GM15510 (cell line): Measurements from ENCODE around the gene CELF2.

Source experiments
- POLR2A ChIP-seq: IDR thresholded peaks from 3 replicates; pipeline ENCODE4 v1.6.1; 2011; ENCODE audit warnings: borderline replicate concordance; ENCODE audit not compliant: insufficient read length; ENCODE audit errors: extremely low read depth

The CELF2 gene

DNA sequence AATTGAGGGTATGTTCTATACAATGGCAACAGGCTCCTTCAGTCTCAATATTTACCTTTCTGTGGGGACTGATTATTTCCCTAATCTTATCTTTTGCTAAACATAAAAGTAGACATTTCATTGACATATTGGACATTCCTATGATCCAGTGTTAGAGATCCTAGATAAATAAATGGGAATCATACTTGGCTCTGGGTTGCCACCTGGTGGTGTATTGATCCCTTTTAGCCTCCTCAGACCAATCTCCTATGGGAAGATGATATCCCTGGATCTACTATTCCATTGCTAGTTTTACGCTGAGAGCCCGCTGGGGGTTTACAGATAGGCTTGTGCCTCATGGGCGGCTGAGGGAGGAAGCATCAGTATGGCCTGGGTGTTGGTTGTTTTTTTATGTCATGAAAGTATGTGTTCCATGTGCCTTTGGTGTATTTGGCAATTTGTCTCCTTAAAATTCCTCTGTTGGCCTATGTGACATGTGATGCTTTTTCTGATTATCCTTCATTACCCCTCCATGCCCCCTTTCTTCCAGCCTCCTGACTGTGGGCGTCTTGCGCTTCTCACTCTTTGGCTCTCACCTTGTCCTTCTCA is 18.8 kb downstream of the CELF2 start:
- TF ChIP-seq POLR2A = no peak

DNA sequence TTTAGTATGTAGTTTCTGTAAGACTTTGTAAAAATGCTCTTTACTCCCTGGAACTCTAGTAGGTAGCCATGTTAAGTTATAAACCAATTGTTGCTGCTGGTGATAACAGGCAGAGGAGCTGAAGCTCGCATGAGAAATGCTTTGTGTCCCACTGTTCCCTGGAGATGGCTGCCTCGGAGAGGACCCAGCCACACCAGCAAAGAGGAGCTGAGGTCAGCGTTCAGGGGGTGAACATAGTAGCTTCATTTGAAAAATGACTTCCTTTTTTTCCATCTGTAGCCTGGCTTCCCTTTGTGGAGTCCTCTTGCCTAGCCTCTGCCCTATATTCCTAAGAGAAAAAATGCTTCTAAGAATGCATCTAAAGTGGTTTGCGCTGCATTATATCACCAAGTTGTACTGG is 20.3 kb downstream of the CELF2 start:
- no peak for TF ChIP-seq POLR2A

DNA sequence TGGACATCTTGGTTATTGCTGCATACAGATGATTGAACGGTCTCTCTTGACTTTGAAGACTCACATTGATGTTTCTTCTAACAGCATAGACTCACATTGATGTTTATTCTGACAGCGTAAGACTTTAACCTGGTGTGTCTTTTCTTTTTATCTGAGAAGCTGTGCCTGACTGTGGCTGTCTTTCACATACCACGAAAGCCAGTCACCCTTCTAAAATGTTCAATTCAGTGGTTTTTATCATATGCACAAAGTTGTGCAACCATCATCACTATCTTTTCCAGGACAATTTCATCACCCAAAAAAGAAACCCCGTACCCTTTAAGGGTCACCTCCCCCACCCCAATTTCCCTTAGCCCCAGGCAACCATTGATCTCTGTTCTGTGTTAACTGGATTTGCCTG is 24.7 kb downstream of the CELF2 start:
- TF ChIP-seq POLR2A = no peak

DNA sequence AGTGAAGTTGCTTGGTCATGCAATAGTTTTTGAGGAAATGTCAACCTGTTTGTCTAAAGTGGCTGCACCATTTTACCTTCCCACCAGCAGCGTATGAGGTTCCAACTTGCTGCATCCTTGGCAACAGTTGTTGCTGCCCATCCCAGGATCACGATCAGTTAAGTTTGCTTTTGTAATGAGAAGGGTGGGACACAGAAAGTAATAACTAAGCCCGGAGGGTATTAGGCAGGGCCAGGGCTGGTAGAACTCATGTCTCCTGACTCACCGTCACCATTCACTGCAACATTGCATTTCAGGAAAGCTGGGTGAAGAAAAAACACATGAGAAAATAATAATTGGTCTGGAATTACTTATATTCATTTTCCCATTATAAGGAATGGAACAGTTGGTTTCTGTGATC is 25.4 kb downstream of the CELF2 start:
- no peak for TF ChIP-seq POLR2A

DNA sequence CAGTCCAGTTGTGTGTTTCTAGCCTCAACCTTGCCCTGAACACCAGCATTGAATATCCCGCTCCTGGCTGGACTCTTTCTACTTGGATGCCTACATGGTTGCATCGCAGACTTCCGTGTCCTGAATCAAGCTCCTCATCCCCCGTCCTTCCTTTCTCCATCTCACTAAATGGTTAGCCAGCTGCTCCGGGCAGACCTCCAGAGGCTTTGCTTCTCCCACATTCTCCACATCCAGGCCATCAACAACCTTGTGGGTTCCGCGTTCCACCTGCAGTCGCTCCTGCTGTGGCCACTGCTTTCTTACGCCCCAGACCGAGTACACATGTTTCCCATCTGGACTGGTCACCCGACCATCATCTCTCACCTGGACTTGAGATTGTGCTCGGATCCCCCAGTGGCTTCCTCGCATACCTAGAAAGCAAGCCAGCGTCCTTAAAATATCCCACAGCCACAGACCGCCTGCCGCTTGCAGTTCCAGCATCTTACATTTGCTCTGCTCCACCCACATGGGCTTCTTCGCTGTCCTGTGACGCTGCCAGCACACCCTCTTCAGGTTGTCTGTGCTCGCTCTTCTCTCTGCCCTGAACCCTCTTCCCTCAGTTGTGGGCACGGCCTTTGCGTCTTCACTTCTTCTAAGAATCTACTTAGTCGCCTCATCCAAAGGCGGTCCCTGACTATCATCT is 25.9 kb downstream of the CELF2 start:
- no peak for TF ChIP-seq POLR2A

DNA sequence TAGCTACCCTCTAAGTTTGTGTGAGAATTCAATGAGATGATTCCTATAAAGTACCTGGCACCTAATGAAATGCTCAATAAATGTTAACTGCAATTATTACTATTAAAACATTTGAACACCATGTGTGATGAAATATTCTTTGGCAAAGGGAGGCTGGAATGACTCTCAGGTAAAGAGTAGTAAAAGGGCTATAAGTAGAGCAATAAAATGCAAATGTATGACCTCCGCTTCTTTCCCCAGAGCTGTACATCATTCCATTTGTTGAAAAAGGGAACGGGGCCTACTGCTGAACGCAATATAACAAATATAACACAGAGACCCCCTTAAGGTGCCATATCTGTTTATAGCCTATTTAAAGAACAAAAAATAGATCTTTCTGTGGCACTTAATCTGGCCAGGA is 27.8 kb downstream of the CELF2 start:
- no peak for TF ChIP-seq POLR2A

DNA sequence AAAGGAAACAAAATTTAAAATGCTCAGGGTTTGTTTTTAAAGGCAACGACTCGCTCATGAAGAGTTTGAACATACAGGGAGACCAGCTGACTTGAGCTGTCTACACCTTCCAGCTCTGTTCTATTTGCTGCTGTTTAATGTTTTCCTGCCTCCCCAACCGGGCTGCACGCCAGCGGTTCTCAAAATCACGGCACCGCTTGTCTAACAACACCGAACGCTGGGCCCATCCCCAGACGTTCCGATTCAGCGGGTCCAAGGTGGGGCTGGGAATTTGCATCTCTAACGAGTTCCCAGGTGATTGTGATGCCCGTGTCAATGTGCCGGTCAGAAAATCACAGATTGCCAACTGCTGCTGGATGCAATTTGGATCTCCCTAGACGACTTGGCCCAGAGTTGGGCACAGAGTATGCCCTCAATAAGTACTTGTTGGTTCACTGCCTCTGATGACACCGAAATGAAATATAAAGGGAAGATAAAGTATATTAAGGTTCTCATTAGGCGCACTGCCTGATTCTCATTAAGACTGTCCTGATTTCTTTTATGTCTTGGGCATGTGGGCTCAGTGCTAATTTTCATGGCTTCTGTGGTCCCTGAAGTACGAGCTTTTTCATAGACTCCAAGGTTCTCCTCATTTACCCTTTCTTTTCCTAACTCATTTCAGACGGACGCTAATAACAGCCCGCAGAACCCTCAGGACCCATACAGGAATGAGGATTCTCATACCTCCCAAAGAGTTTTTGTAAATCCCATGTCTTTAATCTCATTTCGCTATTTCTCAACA is 28.5 kb downstream of the CELF2 start:
- TF ChIP-seq POLR2A = no peak

DNA sequence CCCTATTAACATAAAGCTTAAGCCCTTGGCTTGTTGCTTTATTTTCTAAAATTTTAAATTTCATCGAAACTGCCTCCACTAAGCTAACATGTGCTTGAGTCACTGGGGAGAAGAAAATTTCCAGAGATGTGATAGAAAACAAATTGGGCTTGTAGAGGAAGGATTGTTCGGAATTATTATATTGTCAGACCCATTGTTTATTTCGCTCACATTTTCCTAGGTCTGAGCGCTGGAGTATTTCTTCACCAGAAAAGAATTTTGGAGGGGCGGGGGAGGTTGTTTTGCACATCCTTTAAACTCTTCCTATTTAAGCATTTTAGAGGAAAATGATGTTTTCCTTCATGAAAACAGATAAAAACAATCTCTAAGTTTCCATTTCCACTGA is 29.1 kb downstream of the CELF2 start:
- TF ChIP-seq POLR2A = no peak

DNA sequence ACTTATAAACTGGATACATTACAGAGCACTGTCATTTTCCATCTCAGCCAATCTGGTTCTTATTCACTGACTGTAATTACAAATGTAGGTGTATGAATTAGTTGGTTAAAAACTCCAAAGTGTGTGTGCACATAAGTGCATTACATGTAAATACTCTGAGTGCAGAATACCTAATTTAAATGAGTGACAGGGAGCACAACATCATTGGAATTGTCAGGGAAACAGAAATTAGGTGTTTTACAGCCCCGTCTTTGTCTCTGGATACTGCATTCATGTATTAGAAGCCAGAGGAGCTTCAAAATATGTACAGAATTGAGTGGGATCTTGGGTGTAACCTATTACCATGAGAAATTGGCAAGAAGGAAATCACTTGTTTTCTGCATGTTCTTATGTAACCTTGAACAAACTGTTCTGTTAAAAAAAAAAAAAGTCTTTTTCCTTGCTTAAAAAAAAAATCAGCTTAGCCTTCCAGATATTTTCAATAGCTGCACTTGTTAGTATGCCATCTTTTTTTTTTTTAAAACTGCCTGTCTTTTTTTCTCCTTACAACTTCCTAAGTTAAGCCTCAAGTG is 31.1 kb downstream of the CELF2 start:
- no peak for TF ChIP-seq POLR2A

DNA sequence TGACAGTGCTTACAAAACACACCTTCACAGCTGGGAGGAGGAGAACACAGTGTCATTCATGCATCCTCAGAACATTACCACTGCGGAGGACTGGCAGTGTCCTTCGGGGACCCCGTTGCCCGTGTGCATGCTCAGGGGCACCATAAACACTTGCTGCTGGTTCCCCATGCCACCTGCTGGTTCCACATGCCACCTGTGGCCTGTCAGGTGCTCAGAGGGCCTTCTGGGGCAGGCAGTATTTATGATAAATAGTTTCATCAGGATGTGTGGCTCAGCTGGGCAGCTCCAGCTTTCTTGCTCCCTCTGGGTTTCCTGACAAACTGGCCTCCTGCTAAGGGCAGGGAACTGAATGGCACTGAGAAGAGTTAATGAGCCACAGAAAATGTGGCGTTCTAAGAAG is 32.1 kb downstream of the CELF2 start:
- no peak for TF ChIP-seq POLR2A

DNA sequence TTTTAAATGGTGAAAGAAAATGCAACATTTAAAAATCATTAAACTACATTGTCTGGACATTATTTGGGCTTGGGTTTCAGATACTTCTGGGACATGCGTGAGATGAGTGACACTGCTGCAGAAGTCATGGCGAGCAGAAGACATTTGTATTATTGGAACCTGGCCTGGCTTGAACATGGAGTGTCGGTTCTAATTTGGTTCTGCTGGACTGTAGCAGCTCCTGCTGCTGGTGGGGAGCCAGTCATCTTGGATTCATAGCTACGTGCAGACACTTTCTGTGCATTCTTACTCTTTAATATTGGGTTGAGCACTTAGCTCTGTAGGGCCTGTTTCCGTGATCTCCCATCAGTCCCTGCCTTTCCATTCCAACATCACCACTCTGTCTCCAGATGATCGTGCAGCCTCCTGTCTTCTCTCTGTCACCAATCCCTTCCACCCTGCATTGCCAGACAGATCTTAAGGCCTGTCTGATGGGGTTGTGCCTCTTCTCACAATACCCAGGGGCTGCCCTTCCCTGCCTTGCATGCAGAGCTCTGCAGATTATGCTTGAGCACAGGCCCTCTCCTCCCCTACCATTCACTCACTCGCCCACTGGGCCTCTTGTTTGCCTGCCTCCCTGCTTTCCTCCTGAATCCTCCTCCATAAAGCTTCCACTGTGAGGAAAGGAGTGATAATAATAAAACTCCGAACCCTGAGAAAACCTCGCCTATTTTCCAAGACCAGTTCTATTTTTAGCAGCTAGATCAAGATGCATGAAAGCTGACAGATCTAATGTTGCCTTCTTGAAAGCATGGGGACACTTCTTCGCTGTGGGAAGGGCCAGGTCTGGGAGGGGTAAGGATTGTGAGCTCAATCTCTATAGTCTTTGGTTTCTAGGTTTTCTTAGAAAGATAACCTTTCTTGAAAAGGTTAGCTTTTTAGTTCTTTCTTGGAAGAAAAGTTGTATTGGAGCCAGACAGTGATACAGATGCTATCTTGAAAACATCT is 32.9 kb downstream of the CELF2 start:
- TF ChIP-seq POLR2A = no peak

DNA sequence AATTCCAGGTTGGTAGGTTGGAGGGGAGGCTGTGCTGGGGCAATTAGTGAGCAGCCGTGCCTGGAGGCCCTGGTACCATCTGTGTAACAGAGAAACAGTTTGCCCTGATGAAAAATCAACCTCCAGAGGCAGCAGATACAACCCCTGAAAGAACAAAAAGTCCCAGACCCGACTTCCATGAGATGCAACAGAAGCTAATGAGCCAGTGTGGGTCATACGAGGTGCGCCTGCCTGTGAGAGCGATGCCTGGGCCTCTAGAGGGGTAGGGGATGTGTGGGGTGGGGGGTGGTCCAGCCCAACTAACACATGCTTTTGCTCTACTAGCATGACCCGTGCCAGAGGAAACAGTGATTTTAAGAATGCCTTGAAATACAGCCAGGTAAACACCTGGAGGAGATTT is 39.3 kb downstream of the CELF2 start:
- no peak for TF ChIP-seq POLR2A

DNA sequence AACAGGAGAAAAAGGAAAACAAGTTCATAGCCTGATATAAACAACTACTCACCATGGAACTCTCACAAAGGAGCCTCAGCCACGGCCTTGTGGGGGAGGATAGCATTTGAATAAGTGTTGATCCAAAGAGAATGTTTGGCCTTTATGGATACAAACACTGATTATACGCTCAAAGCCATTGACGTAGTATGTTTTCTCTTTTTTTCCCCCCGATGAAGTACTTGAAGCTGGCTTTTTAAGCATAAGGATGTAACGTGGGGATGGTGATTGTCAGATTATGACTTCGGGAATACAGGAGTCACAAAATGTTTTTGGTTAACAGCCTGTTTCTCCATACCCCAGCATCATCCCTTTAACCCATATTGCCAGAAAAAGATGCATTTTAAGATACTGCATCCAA is 39.8 kb downstream of the CELF2 start:
- no peak for TF ChIP-seq POLR2A

DNA sequence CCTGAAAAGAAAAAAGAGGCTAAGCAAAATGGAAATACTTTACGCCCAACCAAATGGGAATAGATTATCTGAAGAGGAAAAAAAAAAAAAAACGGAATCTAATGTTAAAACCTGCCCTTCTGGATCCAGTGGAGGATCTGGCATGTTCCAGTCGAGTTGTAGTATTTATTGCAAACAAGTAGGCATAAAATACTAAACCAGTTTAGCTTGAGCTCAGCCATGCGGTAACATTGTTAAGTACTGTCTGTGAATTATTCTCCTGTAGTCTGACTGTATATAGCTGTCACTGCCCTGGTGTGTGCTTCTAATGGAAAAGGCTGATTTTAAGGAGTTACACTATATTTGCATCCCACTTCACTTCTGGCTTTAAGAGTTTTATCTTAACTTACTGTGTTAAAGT is 40.3 kb downstream of the CELF2 start:
- TF ChIP-seq POLR2A = no peak
